GM21529 (cell line): ENCODE results near the gene ETV3.
A peak's percentile ranks its signal among the peaks of the same experiment; 100 is the strongest.
"Not testable (repeated sequence)": the region's sequence is repeated elsewhere in the genome, so short reads cannot be mapped to it uniquely, and the experiment has no call there.

Source experiments
- ATAC-seq: cut with Tn5 transposase; IDR thresholded peaks from one replicate; pipeline ENCODE4 v1.9.1; 2021; ENCODE audit not compliant: unreplicated experiment

ETV3 gene

GRCh38 chr1:157113631-157114030 lies 24.6 kb downstream of the ETV3 start:
- no peak for ATAC-seq

GRCh38 chr1:157113106-157113505 lies 25.1 kb downstream of the ETV3 start:
- no peak for ATAC-seq

GRCh38 chr1:157112186-157112867 lies 25.9 kb downstream of the ETV3 start:
- no peak for ATAC-seq

GRCh38 chr1:157111396-157112165 lies 26.6 kb downstream of the ETV3 start:
- no peak for ATAC-seq

DNA sequence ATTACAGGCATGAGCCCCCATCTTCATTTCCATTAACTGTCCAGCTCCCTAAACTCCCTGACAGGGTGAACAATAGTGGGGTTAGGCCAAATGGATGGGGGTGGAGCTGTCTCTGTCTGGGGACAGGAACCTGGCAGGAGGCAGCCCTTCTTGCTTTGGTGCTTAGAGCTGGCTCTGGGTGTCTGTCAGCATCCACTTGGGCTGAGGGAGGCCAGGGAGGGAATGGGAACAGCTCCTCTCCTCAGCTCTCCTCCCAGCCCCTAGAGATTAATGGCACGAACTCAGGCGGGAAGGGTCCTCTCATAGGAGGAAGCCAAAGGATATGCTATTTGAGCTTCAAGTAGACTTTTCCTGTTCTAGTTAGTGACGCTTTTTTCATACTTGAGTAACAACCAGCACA lies 27.5 kb downstream of the ETV3 start:
- ATAC-seq = no peak

- no peak for ATAC-seq
These were observed 28.2 kb downstream of the ETV3 start for GRCh38 chr1:157110003-157110402.

DNA sequence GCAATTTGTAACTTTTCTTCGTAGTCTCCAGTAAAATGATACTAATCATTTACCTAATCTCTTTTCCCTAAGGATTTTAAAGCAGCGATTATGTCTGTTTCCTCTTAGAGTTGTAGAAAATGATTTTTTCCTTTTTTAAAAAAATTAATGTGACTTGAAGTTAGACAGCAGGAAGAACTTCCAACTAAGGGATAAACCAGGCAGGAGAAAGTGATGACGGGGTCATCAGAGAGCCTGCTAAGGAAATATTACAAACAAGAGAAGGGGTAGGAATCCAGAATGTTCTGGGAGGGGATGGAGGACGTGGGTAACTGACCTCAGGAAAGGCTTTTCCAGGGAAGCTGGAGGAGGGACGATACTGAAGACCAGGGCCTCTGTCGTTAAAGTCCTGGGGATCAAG lies 29.7 kb downstream of the ETV3 start:
- no peak for ATAC-seq

DNA sequence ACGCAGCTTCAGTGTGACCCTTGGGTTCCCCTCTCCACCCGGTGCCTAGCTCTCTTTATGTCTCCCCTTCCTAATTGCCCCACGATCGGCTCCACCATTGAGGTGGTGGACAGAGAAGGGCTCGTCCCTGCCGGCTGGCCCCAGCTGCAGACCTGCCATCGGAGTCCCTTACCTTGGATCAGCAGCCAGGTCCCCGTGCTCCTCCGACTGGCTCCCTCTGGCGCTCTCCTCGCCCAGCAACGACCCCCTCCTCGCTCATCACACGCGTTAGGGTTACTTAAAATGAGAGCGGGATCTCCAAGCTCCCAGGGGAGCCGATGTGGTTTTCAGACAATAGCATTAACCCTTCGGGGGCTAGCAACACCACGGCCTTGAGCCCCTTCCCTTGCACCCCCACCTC lies 30.5 kb downstream of the ETV3 start:
- ATAC-seq = no peak

GRCh38 chr1:157106813-157107189 lies 31.4 kb downstream of the ETV3 start:
- ATAC-seq = no peak

GRCh38 chr1:157105988-157106812 lies 32.0 kb downstream of the ETV3 start:
- peak; percentile 82 for ATAC-seq

GRCh38 chr1:157105298-157105987 lies 32.8 kb downstream of the ETV3 start:
- ATAC-seq = no peak

DNA sequence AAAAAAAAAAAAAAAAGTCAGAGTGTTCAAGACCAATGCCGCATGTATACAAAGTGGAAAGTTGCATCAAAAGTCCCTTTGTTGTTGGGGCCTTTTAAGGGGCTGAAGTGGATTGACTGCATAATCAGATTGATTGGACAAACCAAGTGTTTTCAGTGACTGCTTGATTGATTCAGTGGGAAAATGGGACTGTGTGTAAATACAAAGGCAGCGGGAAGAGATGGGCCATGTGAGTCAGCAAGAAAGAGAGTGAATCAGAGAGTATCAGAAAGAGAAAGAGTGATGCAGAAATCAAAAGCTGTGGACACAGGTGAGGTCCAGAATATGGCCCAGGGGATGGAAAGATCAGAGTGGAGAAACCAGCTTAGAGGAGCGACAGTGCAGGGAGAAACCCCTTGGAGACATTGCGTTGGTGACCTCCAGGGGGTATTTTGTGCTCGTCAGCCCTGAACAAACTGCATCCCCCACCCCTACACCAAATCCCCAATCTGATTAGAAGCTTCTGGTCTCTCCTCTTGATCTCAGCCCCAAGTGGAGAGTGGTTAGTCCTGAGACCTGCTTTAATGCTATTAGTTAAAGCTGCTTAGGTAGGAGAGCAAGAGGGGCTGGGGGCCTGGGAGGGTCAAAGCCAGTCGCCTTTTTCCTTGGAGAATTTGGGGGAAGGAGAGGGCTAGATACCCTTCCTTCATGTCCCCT lies 33.4 kb downstream of the ETV3 start:
- no peak for ATAC-seq

- ATAC-seq = no peak
These were observed 34.9 kb downstream of the ETV3 start for GRCh38 chr1:157103268-157103667.

DNA sequence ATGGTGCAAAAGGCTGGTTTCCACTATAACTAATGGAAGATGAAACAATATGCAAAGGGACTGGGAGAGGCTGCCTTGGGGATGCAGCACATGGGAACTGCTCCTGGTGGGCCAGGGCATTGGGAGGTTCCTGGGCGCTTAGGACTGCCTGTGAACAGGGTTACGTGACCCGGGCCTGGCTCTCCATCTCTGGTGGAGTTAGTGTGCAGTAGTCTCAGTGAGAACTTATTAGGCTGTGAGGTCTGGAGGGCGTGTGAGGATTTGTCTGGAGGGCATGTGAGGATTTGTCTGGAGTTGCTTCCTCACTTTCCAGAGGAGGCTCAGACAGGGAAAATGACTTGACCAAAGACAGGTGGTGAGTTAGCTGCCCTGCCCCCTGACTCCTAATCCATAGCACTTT lies 37.0 kb downstream of the ETV3 start:
- ATAC-seq = no peak

DNA sequence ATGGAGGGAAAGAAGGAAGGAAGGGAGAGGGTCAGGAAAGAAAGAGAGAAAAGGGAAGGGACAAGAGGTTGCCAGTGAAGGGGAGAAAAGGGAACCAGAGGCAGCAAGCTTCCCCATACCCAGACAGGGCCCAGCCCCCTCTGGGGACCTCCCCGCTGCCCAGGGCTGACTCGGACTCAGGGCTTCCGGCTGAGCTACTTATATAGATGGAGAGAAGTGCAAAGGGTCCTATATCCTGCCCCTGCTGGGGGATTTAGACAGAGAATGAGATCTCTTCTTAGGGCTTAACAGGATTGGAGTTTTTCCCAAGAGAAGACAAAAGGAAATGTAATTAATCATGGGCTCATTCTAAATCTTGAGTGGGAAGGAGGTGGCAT lies 38.6 kb downstream of the ETV3 start, which contains the start of gene ETV3L:
TSS of gene ETV3L (minus strand) at position 176 of the 377 bp plus-strand sequence. CDS start 285 bp downstream, outside the sequence.
- no peak for ATAC-seq

DNA sequence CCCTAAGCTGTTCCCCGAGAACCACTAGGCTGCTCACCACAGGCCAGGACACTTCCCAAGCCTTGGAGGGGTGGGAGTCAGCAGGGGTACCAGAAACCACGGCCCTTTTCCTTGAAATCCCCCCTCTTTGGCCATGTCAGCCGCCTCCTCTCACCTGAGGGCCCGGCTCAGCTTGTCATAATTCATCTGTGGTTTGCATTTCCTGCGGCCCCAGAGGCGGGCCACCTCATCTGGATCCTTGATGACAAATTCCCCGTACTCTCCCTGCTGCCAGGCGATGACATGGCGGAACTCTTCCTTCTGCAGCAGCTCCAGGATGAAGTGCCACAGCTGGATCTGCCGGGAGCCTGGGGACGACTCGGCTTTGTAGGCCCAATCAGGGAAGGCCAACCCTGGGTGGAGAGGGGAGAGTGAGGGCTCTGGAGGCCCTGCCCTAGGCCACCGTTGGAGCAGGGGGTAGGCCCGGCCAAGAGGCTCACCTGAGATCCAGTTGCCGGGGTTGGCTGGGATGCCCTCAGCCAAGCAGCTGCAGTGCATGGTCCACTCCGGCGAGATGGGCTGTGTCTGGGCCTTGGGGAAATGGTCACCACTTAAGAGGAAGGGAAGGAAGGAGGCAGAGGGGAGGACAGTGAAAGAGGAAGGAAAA lies 39.1 kb downstream of the ETV3 start:
- ATAC-seq = not testable (repeated sequence)

- ATAC-seq = no peak
These were observed 39.7 kb downstream of the ETV3 start for GRCh38 chr1:157098519-157098918.

DNA sequence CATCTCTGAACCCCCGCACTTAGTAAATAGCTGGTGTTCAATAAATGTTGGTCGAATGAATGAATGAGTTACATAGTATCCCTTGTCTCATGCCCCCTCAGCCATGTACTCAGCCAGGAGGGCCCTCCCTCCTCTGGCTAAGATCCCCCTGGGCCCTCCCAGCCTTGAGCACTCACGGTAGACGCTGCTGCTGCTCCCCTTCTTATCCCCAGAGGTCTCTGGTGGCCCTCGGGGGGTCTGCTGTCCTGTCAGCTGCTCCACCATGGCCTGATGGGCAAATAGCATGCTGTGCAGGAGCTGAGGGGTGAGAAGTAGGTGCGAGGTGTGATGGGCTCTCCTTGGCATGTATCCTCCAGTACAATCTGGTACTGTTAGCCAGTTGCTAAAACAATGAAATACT lies 40.5 kb downstream of the ETV3 start:
- no peak for ATAC-seq

DNA sequence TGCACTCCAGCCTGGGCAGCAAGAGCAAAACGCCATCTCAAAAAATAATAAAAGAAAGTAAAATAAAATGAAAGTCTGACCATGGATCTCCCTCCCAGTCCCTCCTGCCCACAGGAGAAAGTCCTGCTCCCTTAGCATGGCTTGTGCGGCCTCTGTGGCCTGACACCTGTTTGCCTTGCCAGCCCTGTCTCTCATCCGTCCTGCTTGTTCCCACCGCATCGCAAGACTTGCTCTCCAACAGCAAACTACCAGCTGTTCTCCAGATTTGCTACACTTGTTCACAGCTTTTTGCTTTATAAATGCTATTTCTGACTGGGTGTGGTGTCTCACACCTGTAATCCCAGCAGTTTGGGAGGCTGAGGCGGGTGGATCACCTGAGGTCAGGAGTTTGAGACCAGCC lies 41.3 kb downstream of the ETV3 start:
- ATAC-seq = no peak

- ATAC-seq = no peak
These were observed 42.6 kb downstream of the ETV3 start for GRCh38 chr1:157095551-157095950.
